Gastrocnemius medialis (tissue), 4 donors: ENCODE results near the gene SOD3.

ENCODE experiments used
- POLR2A ChIP-seq, 2 donors: fragments of 450-650 bp; IDR thresholded peaks; one replicate each; pipeline ENCODE4 v1.6.1; 2017; ENCODE audit warnings: antibody characterized with exemption in 2 of 2, mild to moderate bottlenecking in 2 of 2, moderate library complexity in 2 of 2
- TF ChIP-seq, protein P1 (sequence below), 5 experiments: fragments of 450-650 bp in 3 of 5; fragments of 200-600 bp in 2 of 5; sonication (generic) in 2 of 5; IDR thresholded peaks in 4 of 5; conservative IDR thresholded peaks in 1 of 5; 1 replicate in 4 of 5; 2 replicates in 1 of 5; pipeline ENCODE4 v1.5.1; 2016 to 2019; ENCODE audit warnings: antibody characterized with exemption in 5 of 5, mild to moderate bottlenecking in 3 of 5, moderate library complexity in 3 of 5

DNA sequence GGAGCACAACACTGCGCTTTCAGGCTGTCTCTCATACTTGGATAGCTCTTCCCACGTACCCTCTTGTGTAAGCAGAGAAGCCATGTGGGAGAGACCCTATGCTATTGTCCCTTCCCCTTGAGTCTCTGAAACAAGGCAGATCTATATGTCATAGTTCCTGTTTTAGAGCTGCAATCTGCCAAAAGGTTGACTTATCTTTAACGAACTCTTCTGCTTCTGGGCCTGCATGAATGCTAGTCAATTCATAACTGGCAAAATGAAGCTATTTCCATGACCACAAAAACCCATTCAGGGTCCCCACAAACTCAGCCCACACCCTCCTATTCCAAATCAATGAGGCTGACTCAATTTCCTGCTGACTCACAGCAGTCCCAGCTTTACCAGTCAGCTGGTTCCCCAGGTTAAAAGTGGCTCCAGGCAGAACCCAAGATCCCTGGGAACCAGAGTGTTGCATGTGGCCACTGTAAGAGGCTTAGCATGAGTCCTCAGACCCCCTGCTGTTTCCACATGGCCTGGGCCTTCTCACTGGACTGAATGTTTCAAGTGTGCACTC is 25.3 kb upstream of the SOD3 start:
- TF ChIP-seq, protein P1, sequence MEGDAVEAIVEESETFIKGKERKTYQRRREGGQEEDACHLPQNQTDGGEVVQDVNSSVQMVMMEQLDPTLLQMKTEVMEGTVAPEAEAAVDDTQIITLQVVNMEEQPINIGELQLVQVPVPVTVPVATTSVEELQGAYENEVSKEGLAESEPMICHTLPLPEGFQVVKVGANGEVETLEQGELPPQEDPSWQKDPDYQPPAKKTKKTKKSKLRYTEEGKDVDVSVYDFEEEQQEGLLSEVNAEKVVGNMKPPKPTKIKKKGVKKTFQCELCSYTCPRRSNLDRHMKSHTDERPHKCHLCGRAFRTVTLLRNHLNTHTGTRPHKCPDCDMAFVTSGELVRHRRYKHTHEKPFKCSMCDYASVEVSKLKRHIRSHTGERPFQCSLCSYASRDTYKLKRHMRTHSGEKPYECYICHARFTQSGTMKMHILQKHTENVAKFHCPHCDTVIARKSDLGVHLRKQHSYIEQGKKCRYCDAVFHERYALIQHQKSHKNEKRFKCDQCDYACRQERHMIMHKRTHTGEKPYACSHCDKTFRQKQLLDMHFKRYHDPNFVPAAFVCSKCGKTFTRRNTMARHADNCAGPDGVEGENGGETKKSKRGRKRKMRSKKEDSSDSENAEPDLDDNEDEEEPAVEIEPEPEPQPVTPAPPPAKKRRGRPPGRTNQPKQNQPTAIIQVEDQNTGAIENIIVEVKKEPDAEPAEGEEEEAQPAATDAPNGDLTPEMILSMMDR (IDR thresholded peaks at IDR 0.05 in 4 of 5, conservative IDR thresholded peaks at IDR 0.05 in 1 of 5), result no peak
- TF ChIP-seq POLR2A (IDR thresholded peaks at IDR 0.05), result no peak
